Hepatocyte (in vitro differentiated cells): ENCODE results near the gene CRYBA1.

Source experiments
- CTCF ChIP-seq: fragments of 200-600 bp; sonication (generic); IDR thresholded peaks from 2 replicates; pipeline ENCODE4 v1.5.1; 2016; ENCODE audit warnings: antibody characterized with exemption, mild to moderate bottlenecking; ENCODE audit not compliant: poor library complexity
- EZH2 ChIP-seq: fragments of 200-600 bp; sonication (generic); IDR thresholded peaks from 2 replicates; pipeline ENCODE4 v1.6.1; 2016; ENCODE audit warnings: antibody characterized with exemption, mild to moderate bottlenecking, borderline replicate concordance
- EZH2phosphoT487 ChIP-seq: fragments of 200-600 bp; sonication (generic); IDR thresholded peaks from one replicate; pipeline ENCODE4 v1.6.1; 2018; ENCODE audit warnings: antibody characterized with exemption, mild to moderate bottlenecking, low read depth, moderate library complexity; ENCODE audit not compliant: unreplicated experiment, severe bottlenecking

- TF ChIP-seq EZH2 (no peak), CTCF (no peak), EZH2phosphoT487 (no peak)
These were observed 52.4 kb downstream of the CRYBA1 start for GRCh38 chr17:29299031-29299430.
